Psoas muscle (tissue), 8 donors: Measurements from ENCODE around the gene PCDH15. TPM values are rescaled to one million over a fixed set of nuclear protein-coding genes. Genes with fewer than 3 reads are reported as not detected.

Experiments
- ATAC-seq, 4 donors: fragments of 200-7000 bp; cut with Tn5 transposase; one replicate each; pipeline ENCODE4 v1.9.1; 2020; ENCODE audit warnings: moderate library complexity in 3 of 4, mild to moderate bottlenecking in 2 of 4
- DNase-seq, 2 donors: peaks; one replicate each; pipeline ENCODE4 v3.0.0-alpha.2; 2020
- H3K27ac ChIP-seq: fragments of 200-600 bp; one replicate; pipeline ENCODE4 v1.8.0; 2022
- H3K27me3 ChIP-seq, 3 donors: fragments of 200-600 bp in 1 of 3; one replicate each; pipeline versions ENCODE4 v1.6.1 to v1.8.0; 2013 to 2022; ENCODE audit warnings: low read length in 2 of 3, mild to moderate bottlenecking in 2 of 3, moderate library complexity in 1 of 3; ENCODE audit not compliant: insufficient read depth in 3 of 3
- H3K36me3 ChIP-seq, 2 donors: fragments of 200-600 bp in 1 of 2; one replicate each; pipeline versions ENCODE4 v1.6.1 to v1.8.0; 2013 to 2022; ENCODE audit warnings: low read depth in 1 of 2, mild to moderate bottlenecking in 1 of 2, moderate library complexity in 1 of 2; ENCODE audit not compliant: insufficient read depth in 1 of 2
- H3K4me1 ChIP-seq: fragments of 200-600 bp; one replicate; pipeline ENCODE4 v1.8.0; 2022
- H3K4me3 ChIP-seq: fragments of 200-600 bp; one replicate; pipeline ENCODE4 v1.8.0; 2022; ENCODE audit warnings: mild to moderate bottlenecking
- H3K9me3 ChIP-seq: fragments of 200-600 bp; one replicate; pipeline ENCODE4 v1.8.0; 2022
- WGBS, 3 donors: extraction: QIAGEN DNeasy Blood & Tissue Kit; methylation state at CpG; one replicate each; pipeline versions ENCODE4 v1.1.6 to v1.1.7; 2013; 5-methylcytosine and 5-hydroxymethylcytosine counted together
- intact Hi-C, 2 donors: fragments of 100-400 bp; cut with DNase I; formaldehyde crosslinking; loops; one replicate each; pipeline versions ENCODE4 v1.11.0 to v1.14.2; 2022
- polyA plus RNA-seq, 3 donors: library from polyadenylated mRNA; stranded (reverse); fragments of 200-250 nt; gene quantifications; one replicate each; pipeline ENCODE4 v1.2.3, GENCODE V29; 2013
- total RNA-seq, 4 donors: library from RNA; stranded (reverse); fragmentation: NEBNext Ultra II Directional in 2 of 4; extraction: Animal tissue kit (Norgen Biotek cat#: 25700) in 2 of 4; gene quantifications; one replicate each; pipeline versions ENCODE4 v1.2.1 to v1.2.4, GENCODE V29; 2021 to 2023
- TF ChIP-seq, protein P1 (sequence below): fragments of 200-600 bp; IDR thresholded peaks from one replicate; pipeline ENCODE4 v1.8.0; 2022; ENCODE audit warnings: antibody characterized with exemption
- donor health status: healthy with polysubstance abuse.
- donor health status: DM: no; HTN: no; CAD: no; lungs with moderate emphysema.
- donor health status: Bipolar disorder and iron deficiency.
- donor health status: healthy.
- donor health status: DM: yes; HTN: yes; CAD: no.
- donor health status: DM: no; HTN: no; CAD: no.
- donor health status: DM: no; HTN: no; CAD: no.
- donor health status: DM: yes; HTN: yes; CAD: no.

The PCDH15 gene
- total and polyA plus RNA-seq, 7 donors = not detected

DNA sequence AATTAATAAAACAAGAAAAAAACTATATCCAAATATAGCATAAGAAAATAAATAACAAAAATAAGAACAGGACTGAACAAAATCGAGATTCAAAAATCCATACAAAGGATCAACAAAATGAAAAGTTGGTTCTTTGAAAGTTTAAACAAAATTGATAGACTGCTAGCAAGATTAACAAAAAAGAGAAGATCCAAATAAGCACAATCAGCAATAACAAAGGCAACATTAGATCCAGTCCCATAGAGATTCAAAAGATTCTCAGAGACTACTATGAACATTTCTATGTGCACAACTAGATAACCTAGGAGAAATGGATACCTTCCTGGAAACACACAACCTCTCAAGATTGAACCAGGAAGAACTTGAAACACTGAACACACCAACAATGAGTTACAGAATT lies 534.6 kb downstream of the PCDH15 start:
- no peaks in the 10 kb centered on the region for H3K4me1 ChIP-seq
- H3K4me3 ChIP-seq = no peak overlapping the region
- no peaks in the 10 kb centered on the region for H3K9me3 ChIP-seq
- no peaks in the 10 kb centered on the region for H3K27me3 ChIP-seq
- TF ChIP-seq, protein P1, sequence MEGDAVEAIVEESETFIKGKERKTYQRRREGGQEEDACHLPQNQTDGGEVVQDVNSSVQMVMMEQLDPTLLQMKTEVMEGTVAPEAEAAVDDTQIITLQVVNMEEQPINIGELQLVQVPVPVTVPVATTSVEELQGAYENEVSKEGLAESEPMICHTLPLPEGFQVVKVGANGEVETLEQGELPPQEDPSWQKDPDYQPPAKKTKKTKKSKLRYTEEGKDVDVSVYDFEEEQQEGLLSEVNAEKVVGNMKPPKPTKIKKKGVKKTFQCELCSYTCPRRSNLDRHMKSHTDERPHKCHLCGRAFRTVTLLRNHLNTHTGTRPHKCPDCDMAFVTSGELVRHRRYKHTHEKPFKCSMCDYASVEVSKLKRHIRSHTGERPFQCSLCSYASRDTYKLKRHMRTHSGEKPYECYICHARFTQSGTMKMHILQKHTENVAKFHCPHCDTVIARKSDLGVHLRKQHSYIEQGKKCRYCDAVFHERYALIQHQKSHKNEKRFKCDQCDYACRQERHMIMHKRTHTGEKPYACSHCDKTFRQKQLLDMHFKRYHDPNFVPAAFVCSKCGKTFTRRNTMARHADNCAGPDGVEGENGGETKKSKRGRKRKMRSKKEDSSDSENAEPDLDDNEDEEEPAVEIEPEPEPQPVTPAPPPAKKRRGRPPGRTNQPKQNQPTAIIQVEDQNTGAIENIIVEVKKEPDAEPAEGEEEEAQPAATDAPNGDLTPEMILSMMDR = no peak
- intact Hi-C loops = no loop called here
- DNase-seq (no peak), ATAC-seq (no peak)
- 66 to 79% (median 68%) methylated on average over 1 of the region's 1 CpG for WGBS, 3 donors
- H3K36me3 ChIP-seq = no peaks in the 10 kb centered on the region
- no peak overlapping the region for H3K27ac ChIP-seq

DNA sequence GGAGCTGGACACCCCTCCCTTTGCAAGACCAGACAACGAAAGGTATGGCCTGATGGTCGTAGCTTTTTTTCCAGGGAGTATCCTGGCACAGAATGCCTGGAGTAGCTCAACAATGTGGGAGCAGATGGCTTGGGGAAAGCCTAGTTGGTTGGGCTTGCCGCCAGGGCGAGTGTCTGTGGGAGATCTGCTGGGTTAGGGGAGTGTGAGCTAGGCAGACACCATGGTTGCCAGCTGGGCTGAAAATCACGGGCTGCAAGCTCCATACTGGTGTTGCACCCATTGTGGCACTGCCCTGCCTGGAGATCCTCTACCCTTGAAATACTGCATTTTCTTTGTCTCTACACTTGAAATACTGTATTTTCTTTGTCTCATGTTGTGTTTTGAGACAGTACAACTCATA lies 538.3 kb downstream of the PCDH15 start:
- no peak for DNase-seq
- Histone ChIP-seq H3K27me3 (no peaks in the 10 kb centered on the region), H3K27ac (no peak overlapping the region), H3K36me3 (no peaks in the 10 kb centered on the region), H3K9me3 (no peaks in the 10 kb centered on the region), H3K4me3 (no peak overlapping the region), H3K4me1 (no peaks in the 10 kb centered on the region)
- no peak for ATAC-seq
- intact Hi-C loops = no loop called here
- WGBS, 3 donors = 70 to 91% (median 73%) methylated on average over 5 of the region's 5 CpGs
- TF ChIP-seq, protein P1 = no peak

GRCh38 chr10:54259104-54259503 lies 541.9 kb downstream of the PCDH15 start:
- Histone ChIP-seq H3K4me3 (no peak overlapping the region), H3K9me3 (no peaks in the 10 kb centered on the region), H3K27ac (no peak overlapping the region), H3K27me3 (no peaks in the 10 kb centered on the region), H3K4me1 (no peaks in the 10 kb centered on the region), H3K36me3 (no peaks in the 10 kb centered on the region)
- WGBS, 3 donors = 37 to 61% (median 37%) methylated on average over 2 of the region's 2 CpGs
- TF ChIP-seq, protein P1 = no peak
- intact Hi-C loops = no loop called here
- ATAC-seq = no peak
- no peak for DNase-seq

DNA sequence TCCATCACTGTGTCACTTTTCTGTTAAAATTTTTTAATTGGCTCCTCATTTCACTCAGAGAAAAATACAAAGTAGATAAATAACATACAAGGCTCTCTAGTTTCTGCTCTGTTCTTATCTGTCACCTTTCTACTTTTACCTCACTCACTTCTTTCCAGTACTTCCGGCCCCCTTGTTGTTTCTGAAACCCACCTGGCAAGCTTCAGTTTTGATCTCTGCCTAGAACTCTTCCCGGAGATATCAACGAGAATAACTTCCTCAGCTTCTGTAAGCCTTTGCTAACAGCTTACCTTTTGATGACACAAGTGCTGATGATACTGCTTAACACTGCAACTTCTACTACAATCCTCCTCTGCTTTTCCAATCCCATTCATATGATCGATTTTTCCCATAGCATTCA lies 566.2 kb downstream of the PCDH15 start:
- TF ChIP-seq, protein P1 = no peak
- no peak for ATAC-seq
- Histone ChIP-seq H3K4me1 (no peaks in the 10 kb centered on the region), H3K27ac (no peak overlapping the region), H3K36me3 (no peaks in the 10 kb centered on the region), H3K9me3 (peaks cover 4% of the 10 kb centered on the region), H3K4me3 (no peak overlapping the region), H3K27me3 (no peaks in the 10 kb centered on the region)
- 72 to 82% (median 75%) methylated on average over 4 of the region's 4 CpGs for WGBS, 3 donors
- no peak for DNase-seq
- intact Hi-C loops = no loop called here

- 65 to 97% (median 93%) methylated on average over 2 of the region's 2 CpGs for WGBS, 3 donors
- H3K27ac ChIP-seq = no peak overlapping the region
- intact Hi-C loops = no loop called here
- H3K4me1 ChIP-seq = no peaks in the 10 kb centered on the region
- no peak overlapping the region for H3K4me3 ChIP-seq
- ATAC-seq = no peak
- H3K27me3 ChIP-seq = no peaks in the 10 kb centered on the region
- H3K36me3 ChIP-seq = no peaks in the 10 kb centered on the region
- no peak for DNase-seq
- TF ChIP-seq, protein P1 = no peak
- H3K9me3 ChIP-seq = no peaks in the 10 kb centered on the region
Observed at GRCh38 chr10:54203401-54203800, 597.6 kb downstream of the PCDH15 start.
